WTC11 (cell line): ENCODE data around the gene DOK5.

Experiments
- FOXJ3 ChIP-seq: sonication (generic); formaldehyde crosslinking; IDR thresholded peaks from 2 replicates; pipeline ENCODE4 v1.9.0; 2021; ENCODE audit warnings: missing genetic modification reagents, mild to moderate bottlenecking, borderline replicate concordance
- NR2C2 ChIP-seq: sonication (generic); formaldehyde crosslinking; IDR thresholded peaks from 2 replicates; pipeline ENCODE4 v1.8.0; 2022; ENCODE audit warnings: mild to moderate bottlenecking, missing genetic modification reagents
- TCF7 ChIP-seq: sonication (generic); formaldehyde crosslinking; IDR thresholded peaks from 2 replicates; pipeline ENCODE4 v1.8.0; 2022; ENCODE audit warnings: mild to moderate bottlenecking, low read depth, missing genetic modification reagents, moderate library complexity
- TF ChIP-seq, protein P1 (sequence below): fragments of 200-600 bp; IDR thresholded peaks from 2 replicates; pipeline ENCODE4 v1.8.0; 2022; ENCODE audit warnings: antibody characterized with exemption
- TF ChIP-seq, protein P2 (sequence below): sonication (generic); formaldehyde crosslinking; conservative IDR thresholded peaks from 2 replicates; pipeline ENCODE4 v1.8.1; 2023; ENCODE audit warnings: mild to moderate bottlenecking, low read depth, missing genetic modification reagents, moderate library complexity
- TF ChIP-seq, protein P3 (sequence below): sonication (generic); formaldehyde crosslinking; IDR thresholded peaks from 2 replicates; pipeline ENCODE4 v1.8.1; 2023; ENCODE audit warnings: mild to moderate bottlenecking, moderate library complexity, missing genetic modification reagents
- TF ChIP-seq, protein P4 (sequence below): sonication (generic); formaldehyde crosslinking; IDR thresholded peaks from 2 replicates; pipeline ENCODE4 v1.8.0; 2022; ENCODE audit warnings: mild to moderate bottlenecking, missing genetic modification reagents
- TF ChIP-seq, protein P5 (sequence below): sonication (generic); formaldehyde crosslinking; IDR thresholded peaks from 2 replicates; pipeline ENCODE4 v1.8.0; 2022; ENCODE audit warnings: mild to moderate bottlenecking, missing genetic modification reagents
- TF ChIP-seq, protein P6 (sequence below): sonication (generic); formaldehyde crosslinking; IDR thresholded peaks from 2 replicates; pipeline ENCODE4 v1.8.0; 2022; ENCODE audit warnings: missing genetic modification reagents

GRCh38 chr20:54512694-54513093, 37.3 kb downstream of the DOK5 start:
- TF ChIP-seq, protein P1, sequence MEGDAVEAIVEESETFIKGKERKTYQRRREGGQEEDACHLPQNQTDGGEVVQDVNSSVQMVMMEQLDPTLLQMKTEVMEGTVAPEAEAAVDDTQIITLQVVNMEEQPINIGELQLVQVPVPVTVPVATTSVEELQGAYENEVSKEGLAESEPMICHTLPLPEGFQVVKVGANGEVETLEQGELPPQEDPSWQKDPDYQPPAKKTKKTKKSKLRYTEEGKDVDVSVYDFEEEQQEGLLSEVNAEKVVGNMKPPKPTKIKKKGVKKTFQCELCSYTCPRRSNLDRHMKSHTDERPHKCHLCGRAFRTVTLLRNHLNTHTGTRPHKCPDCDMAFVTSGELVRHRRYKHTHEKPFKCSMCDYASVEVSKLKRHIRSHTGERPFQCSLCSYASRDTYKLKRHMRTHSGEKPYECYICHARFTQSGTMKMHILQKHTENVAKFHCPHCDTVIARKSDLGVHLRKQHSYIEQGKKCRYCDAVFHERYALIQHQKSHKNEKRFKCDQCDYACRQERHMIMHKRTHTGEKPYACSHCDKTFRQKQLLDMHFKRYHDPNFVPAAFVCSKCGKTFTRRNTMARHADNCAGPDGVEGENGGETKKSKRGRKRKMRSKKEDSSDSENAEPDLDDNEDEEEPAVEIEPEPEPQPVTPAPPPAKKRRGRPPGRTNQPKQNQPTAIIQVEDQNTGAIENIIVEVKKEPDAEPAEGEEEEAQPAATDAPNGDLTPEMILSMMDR = no peak
- TF ChIP-seq, protein P2, sequence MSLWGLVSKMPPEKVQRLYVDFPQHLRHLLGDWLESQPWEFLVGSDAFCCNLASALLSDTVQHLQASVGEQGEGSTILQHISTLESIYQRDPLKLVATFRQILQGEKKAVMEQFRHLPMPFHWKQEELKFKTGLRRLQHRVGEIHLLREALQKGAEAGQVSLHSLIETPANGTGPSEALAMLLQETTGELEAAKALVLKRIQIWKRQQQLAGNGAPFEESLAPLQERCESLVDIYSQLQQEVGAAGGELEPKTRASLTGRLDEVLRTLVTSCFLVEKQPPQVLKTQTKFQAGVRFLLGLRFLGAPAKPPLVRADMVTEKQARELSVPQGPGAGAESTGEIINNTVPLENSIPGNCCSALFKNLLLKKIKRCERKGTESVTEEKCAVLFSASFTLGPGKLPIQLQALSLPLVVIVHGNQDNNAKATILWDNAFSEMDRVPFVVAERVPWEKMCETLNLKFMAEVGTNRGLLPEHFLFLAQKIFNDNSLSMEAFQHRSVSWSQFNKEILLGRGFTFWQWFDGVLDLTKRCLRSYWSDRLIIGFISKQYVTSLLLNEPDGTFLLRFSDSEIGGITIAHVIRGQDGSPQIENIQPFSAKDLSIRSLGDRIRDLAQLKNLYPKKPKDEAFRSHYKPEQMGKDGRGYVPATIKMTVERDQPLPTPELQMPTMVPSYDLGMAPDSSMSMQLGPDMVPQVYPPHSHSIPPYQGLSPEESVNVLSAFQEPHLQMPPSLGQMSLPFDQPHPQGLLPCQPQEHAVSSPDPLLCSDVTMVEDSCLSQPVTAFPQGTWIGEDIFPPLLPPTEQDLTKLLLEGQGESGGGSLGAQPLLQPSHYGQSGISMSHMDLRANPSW (CRISPR knock-in tag) = no peak
- no peak for TF ChIP-seq NR2C2
- TF ChIP-seq, protein P3, sequence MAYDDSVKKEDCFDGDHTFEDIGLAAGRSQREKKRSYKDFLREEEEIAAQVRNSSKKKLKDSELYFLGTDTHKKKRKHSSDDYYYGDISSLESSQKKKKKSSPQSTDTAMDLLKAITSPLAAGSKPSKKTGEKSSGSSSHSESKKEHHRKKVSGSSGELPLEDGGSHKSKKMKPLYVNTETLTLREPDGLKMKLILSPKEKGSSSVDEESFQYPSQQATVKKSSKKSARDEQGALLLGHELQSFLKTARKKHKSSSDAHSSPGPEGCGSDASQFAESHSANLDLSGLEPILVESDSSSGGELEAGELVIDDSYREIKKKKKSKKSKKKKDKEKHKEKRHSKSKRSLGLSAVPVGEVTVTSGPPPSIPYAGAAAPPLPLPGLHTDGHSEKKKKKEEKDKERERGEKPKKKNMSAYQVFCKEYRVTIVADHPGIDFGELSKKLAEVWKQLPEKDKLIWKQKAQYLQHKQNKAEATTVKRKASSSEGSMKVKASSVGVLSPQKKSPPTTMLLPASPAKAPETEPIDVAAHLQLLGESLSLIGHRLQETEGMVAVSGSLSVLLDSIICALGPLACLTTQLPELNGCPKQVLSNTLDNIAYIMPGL = no peak
- no peak for TF ChIP-seq TCF7
- TF ChIP-seq FOXJ3 (CRISPR knock-in tag) = no peak
- TF ChIP-seq, protein P4, sequence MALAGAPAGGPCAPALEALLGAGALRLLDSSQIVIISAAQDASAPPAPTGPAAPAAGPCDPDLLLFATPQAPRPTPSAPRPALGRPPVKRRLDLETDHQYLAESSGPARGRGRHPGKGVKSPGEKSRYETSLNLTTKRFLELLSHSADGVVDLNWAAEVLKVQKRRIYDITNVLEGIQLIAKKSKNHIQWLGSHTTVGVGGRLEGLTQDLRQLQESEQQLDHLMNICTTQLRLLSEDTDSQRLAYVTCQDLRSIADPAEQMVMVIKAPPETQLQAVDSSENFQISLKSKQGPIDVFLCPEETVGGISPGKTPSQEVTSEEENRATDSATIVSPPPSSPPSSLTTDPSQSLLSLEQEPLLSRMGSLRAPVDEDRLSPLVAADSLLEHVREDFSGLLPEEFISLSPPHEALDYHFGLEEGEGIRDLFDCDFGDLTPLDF (CRISPR knock-in tag) = no peak
- TF ChIP-seq, protein P5, sequence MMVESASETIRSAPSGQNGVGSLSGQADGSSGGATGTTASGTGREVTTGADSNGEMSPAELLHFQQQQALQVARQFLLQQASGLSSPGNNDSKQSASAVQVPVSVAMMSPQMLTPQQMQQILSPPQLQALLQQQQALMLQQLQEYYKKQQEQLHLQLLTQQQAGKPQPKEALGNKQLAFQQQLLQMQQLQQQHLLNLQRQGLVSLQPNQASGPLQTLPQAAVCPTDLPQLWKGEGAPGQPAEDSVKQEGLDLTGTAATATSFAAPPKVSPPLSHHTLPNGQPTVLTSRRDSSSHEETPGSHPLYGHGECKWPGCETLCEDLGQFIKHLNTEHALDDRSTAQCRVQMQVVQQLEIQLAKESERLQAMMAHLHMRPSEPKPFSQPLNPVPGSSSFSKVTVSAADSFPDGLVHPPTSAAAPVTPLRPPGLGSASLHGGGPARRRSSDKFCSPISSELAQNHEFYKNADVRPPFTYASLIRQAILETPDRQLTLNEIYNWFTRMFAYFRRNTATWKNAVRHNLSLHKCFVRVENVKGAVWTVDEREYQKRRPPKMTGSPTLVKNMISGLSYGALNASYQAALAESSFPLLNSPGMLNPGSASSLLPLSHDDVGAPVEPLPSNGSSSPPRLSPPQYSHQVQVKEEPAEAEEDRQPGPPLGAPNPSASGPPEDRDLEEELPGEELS (CRISPR knock-in tag) = no peak
- TF ChIP-seq, protein P6, sequence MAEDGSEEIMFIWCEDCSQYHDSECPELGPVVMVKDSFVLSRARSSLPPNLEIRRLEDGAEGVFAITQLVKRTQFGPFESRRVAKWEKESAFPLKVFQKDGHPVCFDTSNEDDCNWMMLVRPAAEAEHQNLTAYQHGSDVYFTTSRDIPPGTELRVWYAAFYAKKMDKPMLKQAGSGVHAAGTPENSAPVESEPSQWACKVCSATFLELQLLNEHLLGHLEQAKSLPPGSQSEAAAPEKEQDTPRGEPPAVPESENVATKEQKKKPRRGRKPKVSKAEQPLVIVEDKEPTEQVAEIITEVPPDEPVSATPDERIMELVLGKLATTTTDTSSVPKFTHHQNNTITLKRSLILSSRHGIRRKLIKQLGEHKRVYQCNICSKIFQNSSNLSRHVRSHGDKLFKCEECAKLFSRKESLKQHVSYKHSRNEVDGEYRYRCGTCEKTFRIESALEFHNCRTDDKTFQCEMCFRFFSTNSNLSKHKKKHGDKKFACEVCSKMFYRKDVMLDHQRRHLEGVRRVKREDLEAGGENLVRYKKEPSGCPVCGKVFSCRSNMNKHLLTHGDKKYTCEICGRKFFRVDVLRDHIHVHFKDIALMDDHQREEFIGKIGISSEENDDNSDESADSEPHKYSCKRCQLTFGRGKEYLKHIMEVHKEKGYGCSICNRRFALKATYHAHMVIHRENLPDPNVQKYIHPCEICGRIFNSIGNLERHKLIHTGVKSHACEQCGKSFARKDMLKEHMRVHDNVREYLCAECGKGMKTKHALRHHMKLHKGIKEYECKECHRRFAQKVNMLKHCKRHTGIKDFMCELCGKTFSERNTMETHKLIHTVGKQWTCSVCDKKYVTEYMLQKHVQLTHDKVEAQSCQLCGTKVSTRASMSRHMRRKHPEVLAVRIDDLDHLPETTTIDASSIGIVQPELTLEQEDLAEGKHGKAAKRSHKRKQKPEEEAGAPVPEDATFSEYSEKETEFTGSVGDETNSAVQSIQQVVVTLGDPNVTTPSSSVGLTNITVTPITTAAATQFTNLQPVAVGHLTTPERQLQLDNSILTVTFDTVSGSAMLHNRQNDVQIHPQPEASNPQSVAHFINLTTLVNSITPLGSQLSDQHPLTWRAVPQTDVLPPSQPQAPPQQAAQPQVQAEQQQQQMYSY (CRISPR knock-in tag) = no peak
